HL-60 (cell line): ENCODE data around the gene NUB1.

Experiments
- DNase-seq, 2 experiments: peaks; one replicate each; pipeline ENCODE4 v3.0.0-alpha.2; 2010 to 2020; ENCODE audit warnings: low read depth in 1 of 2, low spot score in 1 of 2
- H3K27ac ChIP-seq: fragments of 250-450 bp; sonication (Bioruptor Pico); replicated peaks from 2 replicates; pipeline ENCODE4 v1.5.1; 2020; ENCODE audit warnings: mild to moderate bottlenecking, moderate library complexity
- H3K27me3 ChIP-seq: fragments of 250-450 bp; sonication (Bioruptor Pico); 2 replicates; pipeline ENCODE4 v1.5.1; 2021; ENCODE audit warnings: mild to moderate bottlenecking, moderate library complexity; ENCODE audit not compliant: insufficient read depth, poor library complexity, severe bottlenecking
- H3K4me3 ChIP-seq: replicated peaks from 2 replicates; pipeline ENCODE4 v1.5.1; 2011; ENCODE audit warnings: mild to moderate bottlenecking, control low read depth, low read length; ENCODE audit not compliant: insufficient read depth
- GABPA ChIP-seq: IDR thresholded peaks from 2 replicates; pipeline ENCODE4 v1.6.1; 2012; ENCODE audit warnings: low read depth
- POLR2AphosphoS5 ChIP-seq: IDR thresholded peaks from 2 replicates; pipeline ENCODE4 v1.6.1; 2012; ENCODE audit warnings: low read depth
- SPI1 ChIP-seq: IDR thresholded peaks from 2 replicates; pipeline ENCODE4 v1.6.1; 2012; ENCODE audit warnings: low read depth, mild to moderate bottlenecking, borderline replicate concordance
- TF ChIP-seq, protein P1 (sequence below): IDR thresholded peaks from one replicate; pipeline ENCODE4 v1.5.1; 2011; ENCODE audit warnings: low read length, control low read depth, inconsistent platforms; ENCODE audit not compliant: insufficient read depth
- TF ChIP-seq, protein P2 (sequence below): IDR thresholded peaks from 2 replicates; pipeline ENCODE4 v1.6.1; 2012; ENCODE audit warnings: low read depth; ENCODE audit not compliant: insufficient replicate concordance

The NUB1 gene

DNA sequence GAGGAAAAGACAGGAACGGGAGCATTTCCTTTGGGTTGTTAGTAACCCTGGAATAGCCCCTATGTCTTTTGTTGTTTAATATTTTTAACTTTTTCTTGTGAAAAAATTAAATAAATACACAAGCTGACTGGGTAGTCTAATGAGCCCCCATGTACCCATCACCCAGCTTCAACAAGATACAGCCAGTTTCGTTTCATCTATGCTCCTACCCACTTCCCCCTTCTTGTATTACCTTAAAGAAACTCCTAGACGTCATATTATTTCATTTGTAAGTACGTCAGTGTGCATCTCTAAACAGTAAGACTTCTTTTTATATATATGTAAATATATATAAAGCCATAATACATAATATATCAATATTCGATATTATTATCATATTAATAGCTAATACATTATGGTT is 42.8 kb upstream of the NUB1 start:
- Histone ChIP-seq H3K27me3 (no peaks in the 10 kb centered on the region), H3K27ac (no peak overlapping the region), H3K4me3 (no peak overlapping the region)
- no peak for DNase-seq
- TF ChIP-seq, protein P1, sequence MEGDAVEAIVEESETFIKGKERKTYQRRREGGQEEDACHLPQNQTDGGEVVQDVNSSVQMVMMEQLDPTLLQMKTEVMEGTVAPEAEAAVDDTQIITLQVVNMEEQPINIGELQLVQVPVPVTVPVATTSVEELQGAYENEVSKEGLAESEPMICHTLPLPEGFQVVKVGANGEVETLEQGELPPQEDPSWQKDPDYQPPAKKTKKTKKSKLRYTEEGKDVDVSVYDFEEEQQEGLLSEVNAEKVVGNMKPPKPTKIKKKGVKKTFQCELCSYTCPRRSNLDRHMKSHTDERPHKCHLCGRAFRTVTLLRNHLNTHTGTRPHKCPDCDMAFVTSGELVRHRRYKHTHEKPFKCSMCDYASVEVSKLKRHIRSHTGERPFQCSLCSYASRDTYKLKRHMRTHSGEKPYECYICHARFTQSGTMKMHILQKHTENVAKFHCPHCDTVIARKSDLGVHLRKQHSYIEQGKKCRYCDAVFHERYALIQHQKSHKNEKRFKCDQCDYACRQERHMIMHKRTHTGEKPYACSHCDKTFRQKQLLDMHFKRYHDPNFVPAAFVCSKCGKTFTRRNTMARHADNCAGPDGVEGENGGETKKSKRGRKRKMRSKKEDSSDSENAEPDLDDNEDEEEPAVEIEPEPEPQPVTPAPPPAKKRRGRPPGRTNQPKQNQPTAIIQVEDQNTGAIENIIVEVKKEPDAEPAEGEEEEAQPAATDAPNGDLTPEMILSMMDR, result no peak

DNA sequence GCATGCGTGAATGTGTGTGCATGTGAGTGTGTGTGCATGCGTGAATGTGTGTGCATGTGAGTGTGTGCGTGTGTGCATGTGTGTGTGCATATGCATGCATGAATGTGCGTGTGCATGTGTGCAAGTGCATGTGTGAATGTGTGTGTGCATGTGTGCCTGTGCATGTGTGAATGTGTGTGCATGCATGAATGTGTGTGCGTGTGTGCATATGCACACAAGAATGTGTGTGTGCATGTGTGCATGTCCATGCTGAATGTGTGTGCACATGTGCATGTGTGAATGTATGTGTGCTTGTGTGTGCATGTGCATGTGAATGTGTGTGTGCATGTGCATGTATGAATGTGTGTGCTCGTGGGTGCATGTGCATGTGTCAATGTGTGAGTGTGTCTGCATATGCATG is 42.1 kb upstream of the NUB1 start:
- TF ChIP-seq GABPA (no peak), SPI1 (no peak), POLR2AphosphoS5 (no peak)
- TF ChIP-seq, protein P1, result no peak
- TF ChIP-seq, protein P2, sequence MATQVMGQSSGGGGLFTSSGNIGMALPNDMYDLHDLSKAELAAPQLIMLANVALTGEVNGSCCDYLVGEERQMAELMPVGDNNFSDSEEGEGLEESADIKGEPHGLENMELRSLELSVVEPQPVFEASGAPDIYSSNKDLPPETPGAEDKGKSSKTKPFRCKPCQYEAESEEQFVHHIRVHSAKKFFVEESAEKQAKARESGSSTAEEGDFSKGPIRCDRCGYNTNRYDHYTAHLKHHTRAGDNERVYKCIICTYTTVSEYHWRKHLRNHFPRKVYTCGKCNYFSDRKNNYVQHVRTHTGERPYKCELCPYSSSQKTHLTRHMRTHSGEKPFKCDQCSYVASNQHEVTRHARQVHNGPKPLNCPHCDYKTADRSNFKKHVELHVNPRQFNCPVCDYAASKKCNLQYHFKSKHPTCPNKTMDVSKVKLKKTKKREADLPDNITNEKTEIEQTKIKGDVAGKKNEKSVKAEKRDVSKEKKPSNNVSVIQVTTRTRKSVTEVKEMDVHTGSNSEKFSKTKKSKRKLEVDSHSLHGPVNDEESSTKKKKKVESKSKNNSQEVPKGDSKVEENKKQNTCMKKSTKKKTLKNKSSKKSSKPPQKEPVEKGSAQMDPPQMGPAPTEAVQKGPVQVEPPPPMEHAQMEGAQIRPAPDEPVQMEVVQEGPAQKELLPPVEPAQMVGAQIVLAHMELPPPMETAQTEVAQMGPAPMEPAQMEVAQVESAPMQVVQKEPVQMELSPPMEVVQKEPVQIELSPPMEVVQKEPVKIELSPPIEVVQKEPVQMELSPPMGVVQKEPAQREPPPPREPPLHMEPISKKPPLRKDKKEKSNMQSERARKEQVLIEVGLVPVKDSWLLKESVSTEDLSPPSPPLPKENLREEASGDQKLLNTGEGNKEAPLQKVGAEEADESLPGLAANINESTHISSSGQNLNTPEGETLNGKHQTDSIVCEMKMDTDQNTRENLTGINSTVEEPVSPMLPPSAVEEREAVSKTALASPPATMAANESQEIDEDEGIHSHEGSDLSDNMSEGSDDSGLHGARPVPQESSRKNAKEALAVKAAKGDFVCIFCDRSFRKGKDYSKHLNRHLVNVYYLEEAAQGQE, result no peak
- Histone ChIP-seq H3K27me3 (peaks cover 6% of the 10 kb centered on the region), H3K27ac (no peak overlapping the region), H3K4me3 (no peak overlapping the region)
- DNase-seq, result no peak

DNA sequence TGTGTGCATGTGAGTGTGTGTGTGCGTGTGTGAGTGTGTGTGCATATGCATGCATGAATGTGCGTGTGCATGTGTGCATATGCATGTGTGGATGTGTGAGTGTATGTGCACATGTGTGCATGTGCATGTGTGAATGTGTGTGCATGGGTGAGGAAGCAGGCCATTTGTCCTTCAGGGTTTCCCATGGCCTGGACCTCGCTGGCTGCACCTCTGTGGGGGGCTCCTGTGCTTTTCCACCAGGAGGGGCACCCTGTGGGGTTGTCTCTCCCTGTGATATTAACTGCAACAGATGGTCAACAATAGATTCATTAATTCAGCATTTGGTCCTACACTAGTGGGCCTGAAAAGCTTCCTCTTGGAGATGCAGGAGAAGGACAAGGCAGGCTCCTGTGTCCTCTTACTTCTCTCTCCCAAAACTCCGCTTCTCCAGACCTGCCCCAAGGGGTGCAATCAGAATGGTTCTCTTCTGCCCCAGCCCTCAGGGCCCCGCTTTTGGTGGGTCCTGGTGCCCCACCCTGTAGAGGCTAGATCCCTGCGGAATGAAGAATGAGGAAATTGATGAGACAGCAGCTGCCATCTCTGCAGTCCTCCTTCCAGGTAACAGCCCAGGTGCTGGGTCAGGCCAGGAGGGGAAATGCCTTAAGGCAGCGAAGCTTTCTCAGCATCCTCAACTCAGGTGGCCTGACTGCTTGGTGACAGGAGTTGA is 41.5 kb upstream of the NUB1 start:
- H3K4me3 ChIP-seq, result no peak overlapping the region
- no peak overlapping the region for H3K27ac ChIP-seq
- no peak for TF ChIP-seq GABPA
- TF ChIP-seq, protein P2, result no peak
- TF ChIP-seq, protein P1, result no peak
- TF ChIP-seq POLR2AphosphoS5, result no peak
- TF ChIP-seq SPI1, result no peak
- no peak for DNase-seq
- H3K27me3 ChIP-seq, result peaks cover 9% of the 10 kb centered on the region
